ENCODE data around the gene SRPK2. TPM values are rescaled to one million over a fixed set of nuclear protein-coding genes. Genes with fewer than 3 reads are reported as not detected.
A peak's percentile ranks its signal among the peaks of the same experiment; 100 is the strongest.
"Not testable (repeated sequence)": the region's sequence is repeated elsewhere in the genome, so short reads cannot be mapped to it uniquely, and the experiment has no call there.

The SRPK2 gene
- total and polyA plus RNA-seq, 2 of the 13 experiments (the other 11 are each of a cell fraction or from before 2014, with no cell fraction given), result 10.1 to 22.3 TPM

DNA sequence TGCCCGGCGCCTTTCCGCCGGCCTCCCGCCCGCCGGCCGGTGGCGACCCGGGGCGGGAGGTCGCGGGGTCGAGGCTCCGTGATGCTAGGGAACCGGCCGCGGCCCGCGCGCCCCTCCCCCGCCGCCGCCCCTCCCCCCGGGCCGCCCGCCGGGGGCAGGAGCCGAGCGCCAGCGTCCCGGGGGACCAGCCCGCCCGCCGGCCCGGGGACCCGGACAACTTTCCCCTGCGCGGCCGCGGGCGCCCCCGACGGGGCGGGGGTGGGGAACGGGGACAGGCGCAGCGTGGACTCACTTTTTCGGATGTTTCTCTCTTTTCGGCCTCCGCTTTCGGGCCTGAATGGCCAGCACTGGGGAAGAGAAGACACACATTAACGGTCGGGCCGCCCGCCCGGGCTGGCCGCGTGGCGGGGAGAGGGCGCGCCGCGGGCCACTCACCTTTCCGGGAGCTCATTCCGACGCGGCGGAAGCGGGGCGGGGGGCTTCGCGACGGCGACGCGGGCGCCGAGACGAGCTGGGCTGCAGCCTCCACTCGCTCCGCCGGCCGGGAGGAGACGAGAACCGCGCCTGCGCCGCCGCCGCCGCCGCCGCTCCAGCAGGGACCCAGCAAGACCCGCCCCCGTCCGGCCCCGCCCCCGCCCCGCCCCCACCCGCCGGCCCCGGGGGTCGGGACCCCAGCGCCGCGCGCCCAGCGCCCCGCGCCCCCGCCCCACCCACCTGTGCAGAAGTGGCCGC lies at the start of gene SRPK2 (continued):
- TF ChIP-seq ZNF574 (CRISPR knock-in tag; IDR thresholded peaks at IDR 0.05) (peak; percentile 65; the same call in 1 of the 2 replicates), POLR2G (IDR thresholded peaks at IDR 0.05; ENCODE audit: low read depth, low read length) (peak; percentile 68), ZNF777 (CRISPR knock-in tag; IDR thresholded peaks at IDR 0.05) (peak; percentile 89), TGIF2 (CRISPR knock-in tag; IDR thresholded peaks at IDR 0.05) (0 out of 2 replicates have a peak, but pooled peaks have one; percentile 5)

DNA sequence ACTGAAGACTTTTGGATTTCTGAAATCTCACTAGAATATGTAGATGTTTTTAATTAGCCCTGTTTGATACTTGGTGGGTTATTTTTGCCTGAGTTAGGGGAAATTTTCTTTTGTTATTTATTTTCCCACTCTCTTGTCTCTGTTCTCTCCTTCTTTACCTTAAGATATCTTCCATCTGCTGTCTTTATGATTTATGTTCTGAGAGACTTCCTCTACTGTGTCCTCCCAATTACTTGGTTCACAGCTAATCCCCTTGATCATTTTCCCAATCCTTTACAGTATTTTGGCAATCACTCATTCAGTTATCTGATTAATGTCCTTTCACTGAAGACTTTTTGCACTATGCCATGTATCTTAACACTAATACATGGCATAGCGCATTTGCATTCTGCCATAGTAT lies 49.5 kb upstream of the SRPK2 start:
- Histone ChIP-seq H3K27me3 (ENCODE audit: control insufficient read depth in 1 of 2, insufficient read depth in 2 of 2, low read length in 2 of 2) (no peaks in the 10 kb centered on the region), H2AFZ (ENCODE audit: low read length) (no peak overlapping the region), H3K9ac (ENCODE audit: insufficient read depth, low read depth, low read length) (no peak overlapping the region), H3K4me1 (ENCODE audit: insufficient read depth, low read length) (peaks cover 15% of the 10 kb centered on the region; the same call in 1 of the 2 replicates), H3K4me3 (replicated peaks in 1 of 3; ENCODE audit: insufficient read depth in 1 of 3, low read depth in 2 of 3, low read length in 3 of 3) (no peak overlapping the region), H3K27ac (ENCODE audit: extremely low read length, insufficient read depth, low read length) (no peak overlapping the region), H3K36me3 (replicated peaks in 1 of 2; ENCODE audit: control insufficient read depth in 1 of 2, insufficient read depth in 2 of 2, low read length in 2 of 2) (no peaks in the 10 kb centered on the region), H4K20me1 (ENCODE audit: insufficient read depth, low read length) (no peaks in the 10 kb centered on the region), H3K79me2 (ENCODE audit: insufficient read depth, low read length) (no peaks in the 10 kb centered on the region), H3K9me3 (ENCODE audit: low read length) (no peaks in the 10 kb centered on the region), H3K4me2 (ENCODE audit: low read depth, low read length) (peak overlapping the region; percentile 39; the same call in 1 of the 2 replicates)
- no TSS peak for BruUV-seq (replicated peaks)
- POLR2A ChIA-PET, result no interaction called here
- intact Hi-C loops (cut with micrococcal nuclease; ENCODE audit: unreplicated experiment) (no loop called here), in situ Hi-C loops (cut with HindIII; ENCODE audit: extremely low pct_ligation_motif_present, low pct_unique_long_range_greater_than_20kb) (no loop called here)
- CTCF ChIA-PET (ENCODE audit: low intra/inter-chr PET ratio, low total read pairs), result no interaction called here
- DNase-seq (ENCODE audit: low spot score), result no peak
- TF ChIP-seq ZGPAT (CRISPR knock-in tag; IDR thresholded peaks at IDR 0.05) (no peak), NFIB (CRISPR knock-in tag; IDR thresholded peaks at IDR 0.05; ENCODE audit: borderline replicate concordance) (no peak), RARA (CRISPR knock-in tag; IDR thresholded peaks at IDR 0.05) (no peak)
- no peak for FAIRE-seq
- 92% methylated on average over 1 of the region's 1 CpG for WGBS (ENCODE audit: low lambda C conversion rate)
- ATAC-seq, result no peak

DNA sequence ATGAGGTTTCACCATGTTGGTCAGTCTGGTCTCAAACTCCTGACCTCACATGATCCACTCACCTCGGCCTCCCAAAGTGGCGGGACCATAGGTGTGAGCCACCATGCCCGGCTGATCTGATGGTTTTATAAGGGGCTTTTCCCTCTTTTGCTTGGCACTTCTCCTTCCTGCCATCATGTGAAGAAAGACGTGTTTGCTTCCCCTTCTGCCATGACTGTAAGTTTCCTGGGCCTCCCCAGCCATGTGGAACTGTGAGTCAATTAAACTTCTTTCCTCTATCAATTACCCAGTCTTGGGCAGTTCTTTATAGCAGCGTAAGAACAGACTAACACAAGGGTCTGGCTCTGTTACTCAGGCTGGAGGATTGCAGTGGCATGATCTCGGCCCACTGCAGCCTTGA lies 48.6 kb upstream of the SRPK2 start:
- H3K4me3 ChIP-seq (replicated peaks in 1 of 3; ENCODE audit: insufficient read depth in 1 of 3, low read depth in 2 of 3, low read length in 3 of 3); H3K79me2 ChIP-seq (ENCODE audit: insufficient read depth, low read length); POLR2A ChIA-PET; H2AFZ ChIP-seq (ENCODE audit: low read length); H3K9me3 ChIP-seq (ENCODE audit: low read length); H4K20me1 ChIP-seq (ENCODE audit: insufficient read depth, low read length); H3K27ac ChIP-seq (ENCODE audit: extremely low read length, insufficient read depth, low read length); H3K4me2 ChIP-seq (ENCODE audit: low read depth, low read length); DNase-seq (ENCODE audit: low spot score); CTCF ChIA-PET (ENCODE audit: low intra/inter-chr PET ratio, low total read pairs); ATAC-seq; in situ Hi-C loops (cut with HindIII; ENCODE audit: extremely low pct_ligation_motif_present, low pct_unique_long_range_greater_than_20kb); FAIRE-seq; H3K9ac ChIP-seq (ENCODE audit: insufficient read depth, low read depth, low read length); intact Hi-C loops (cut with micrococcal nuclease; ENCODE audit: unreplicated experiment); H3K27me3 ChIP-seq (ENCODE audit: control insufficient read depth in 1 of 2, insufficient read depth in 2 of 2, low read length in 2 of 2); BruUV-seq (replicated peaks); H3K36me3 ChIP-seq (replicated peaks in 1 of 2; ENCODE audit: control insufficient read depth in 1 of 2, insufficient read depth in 2 of 2, low read length in 2 of 2): not testable (repeated sequence)
- 47% methylated on average over 6 of the region's 6 CpGs for WGBS (ENCODE audit: low lambda C conversion rate)
- H3K4me1 ChIP-seq (ENCODE audit: insufficient read depth, low read length), result peaks cover 15% of the 10 kb centered on the region; the same call in 1 of the 2 replicates

Data from HepG2 (cell line).